Measurements from ENCODE around the gene SIMC1.
"Not testable (repeated sequence)": the region's sequence is repeated elsewhere in the genome, so short reads cannot be mapped to it uniquely, and the experiment has no call there.

The SIMC1 gene

GRCh38 chr5:176237971-176238644, at the start of gene SIMC1:
SIMC1 (plus strand) TSS chr5:176238424; CDS start chr5:176238509, 85 bp downstream.
- DNase-seq = not testable (repeated sequence)

DNA sequence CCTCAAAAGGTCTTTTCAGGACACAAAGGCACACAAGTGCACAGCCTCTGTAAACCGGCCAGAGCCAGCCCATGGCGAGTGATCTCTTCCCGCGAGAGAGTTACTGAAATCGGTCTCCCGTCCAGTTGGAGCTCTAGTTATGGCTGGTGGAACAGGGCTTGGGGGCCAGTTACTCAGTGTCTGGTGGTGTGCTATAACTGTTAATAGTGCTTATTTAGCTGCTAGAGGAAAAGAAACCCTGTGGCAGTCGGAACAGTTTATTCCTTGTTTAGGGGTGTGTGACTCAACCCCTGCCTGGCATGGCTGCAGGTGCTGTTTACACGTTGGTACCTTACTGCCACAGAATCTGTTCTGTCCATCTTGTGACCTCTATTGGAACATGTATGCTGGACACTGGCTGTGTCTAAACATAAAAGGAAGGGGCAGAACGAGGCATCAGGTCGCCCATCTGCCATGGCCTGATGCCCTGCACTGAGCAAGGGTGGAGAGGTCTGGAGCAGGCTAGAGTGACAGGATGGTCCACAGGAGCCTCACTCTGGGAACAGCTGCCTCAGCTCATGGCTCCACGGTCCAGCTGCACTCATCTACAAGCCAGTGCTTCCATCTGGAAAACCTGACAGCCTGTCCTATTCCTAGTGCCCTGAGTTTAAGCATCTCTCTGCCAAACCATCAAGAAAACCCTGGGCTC, 49.6 kb upstream of the SIMC1 start:
- no peak for DNase-seq

- no peak for DNase-seq
These were observed 48.4 kb upstream of the SIMC1 start for GRCh38 chr5:176189857-176190256.

DNA sequence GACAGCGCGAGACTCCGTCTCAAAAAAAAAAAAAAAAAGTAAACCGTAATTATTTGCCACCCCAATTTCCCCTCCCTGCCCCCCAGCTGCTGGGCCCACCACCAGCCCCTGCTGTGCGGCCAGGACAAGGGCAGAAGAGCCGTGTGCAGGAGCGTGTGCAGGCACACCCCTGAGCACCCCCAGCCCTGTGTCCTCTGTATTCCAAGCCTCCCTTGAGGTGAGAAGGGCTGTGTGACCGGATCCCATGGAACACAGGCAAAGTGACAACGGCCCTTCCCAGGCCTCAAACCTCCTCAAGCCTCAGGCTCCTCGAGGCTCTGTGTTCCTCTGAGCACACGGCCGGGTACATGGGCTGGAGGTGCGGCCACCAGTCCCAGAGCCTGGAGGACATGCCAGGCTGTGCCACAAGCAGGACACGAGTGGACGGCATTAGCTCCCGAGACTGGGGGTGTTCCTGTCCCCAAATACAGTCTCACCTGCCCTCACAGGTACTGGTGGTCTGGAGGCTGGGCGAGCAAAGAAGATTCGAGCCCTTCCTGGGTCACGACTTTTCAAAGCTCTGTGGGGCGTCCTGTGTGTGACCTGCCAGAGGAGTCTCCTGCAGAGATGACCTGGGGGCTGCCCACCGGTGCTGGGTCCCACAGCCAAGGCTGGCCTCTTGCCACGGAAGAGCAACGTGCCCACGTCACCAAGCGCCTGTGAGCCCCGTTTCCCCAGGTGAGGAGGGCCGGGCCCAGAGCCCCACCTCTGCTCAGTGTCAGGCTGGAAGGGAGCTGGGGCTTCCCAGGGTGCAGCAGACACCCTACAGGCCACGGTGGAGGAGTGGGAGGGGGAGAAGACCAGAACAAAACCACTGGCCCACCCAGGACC, 47.1 kb upstream of the SIMC1 start:
- DNase-seq = no peak

DNA sequence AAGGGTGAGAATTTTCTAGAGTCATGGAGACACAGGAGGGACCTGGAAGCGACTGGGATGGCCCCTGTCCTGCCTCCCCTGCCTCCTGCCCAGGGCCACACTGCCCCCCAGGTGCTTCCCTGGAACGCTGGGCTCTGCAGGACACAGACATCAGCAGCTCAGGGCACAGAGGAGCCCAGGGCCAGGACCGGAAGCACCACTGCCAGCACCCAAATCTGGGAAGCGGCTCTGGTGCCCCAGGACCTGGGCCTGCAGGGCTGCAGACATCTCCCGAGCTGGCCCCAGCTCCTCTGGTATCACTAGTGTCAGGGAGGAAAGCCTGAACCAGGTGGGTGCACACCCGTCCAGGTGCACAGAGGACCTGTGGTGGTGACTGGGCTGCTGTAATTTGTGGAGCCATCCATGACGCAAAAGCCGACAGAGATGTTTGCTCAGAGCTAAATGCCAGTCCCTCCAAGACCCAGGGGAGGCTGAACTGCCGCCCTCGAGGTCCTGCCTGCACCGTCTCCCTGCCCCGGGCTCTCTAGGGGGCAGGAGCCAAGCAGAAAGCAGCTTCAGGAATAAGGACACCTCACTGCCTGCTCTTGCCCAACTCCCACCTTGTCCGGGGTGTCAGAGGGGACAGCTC, 46.0 kb upstream of the SIMC1 start:
- DNase-seq = no peak

DNA sequence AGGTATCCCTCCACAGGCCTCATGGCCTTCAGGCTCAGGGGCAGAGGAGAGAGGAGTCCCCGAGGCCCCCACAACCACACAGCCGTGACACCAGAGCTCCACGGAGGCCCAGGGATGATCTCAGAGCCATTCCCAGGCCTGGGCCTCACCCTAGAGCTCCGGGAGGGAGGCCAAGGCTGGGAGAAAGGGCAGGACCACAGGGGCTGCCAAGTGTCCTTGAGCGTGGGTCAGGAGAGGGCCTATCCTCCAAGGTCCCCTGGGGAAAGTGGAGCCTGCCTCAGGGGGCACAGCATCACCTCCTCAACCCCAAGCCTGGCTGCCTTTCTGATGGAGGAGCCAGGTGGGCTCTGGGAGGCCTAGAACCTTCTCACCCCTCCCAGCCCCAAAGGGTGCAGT, 45.5 kb upstream of the SIMC1 start:
- DNase-seq = not testable (repeated sequence)

DNA sequence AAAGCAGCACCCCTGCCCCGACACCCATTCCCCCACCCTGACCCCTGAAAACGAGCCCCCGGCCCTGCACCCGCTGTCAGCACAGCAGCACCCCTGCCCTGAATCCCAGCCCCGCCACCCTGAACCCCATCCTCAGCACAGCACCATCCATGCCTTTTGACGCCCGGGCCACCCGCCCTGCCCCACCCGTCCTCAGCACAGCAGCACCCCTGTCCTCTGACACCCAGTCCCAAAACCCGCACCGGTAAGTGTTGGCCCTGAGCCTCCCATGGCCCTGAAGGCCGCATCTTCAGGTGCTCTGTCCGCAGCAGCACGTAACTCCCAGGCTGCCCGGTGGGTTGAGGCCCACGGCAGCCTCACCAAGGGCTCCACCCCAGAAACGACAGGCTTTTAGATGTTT, 44.6 kb upstream of the SIMC1 start:
- not testable (repeated sequence) for DNase-seq

DNA sequence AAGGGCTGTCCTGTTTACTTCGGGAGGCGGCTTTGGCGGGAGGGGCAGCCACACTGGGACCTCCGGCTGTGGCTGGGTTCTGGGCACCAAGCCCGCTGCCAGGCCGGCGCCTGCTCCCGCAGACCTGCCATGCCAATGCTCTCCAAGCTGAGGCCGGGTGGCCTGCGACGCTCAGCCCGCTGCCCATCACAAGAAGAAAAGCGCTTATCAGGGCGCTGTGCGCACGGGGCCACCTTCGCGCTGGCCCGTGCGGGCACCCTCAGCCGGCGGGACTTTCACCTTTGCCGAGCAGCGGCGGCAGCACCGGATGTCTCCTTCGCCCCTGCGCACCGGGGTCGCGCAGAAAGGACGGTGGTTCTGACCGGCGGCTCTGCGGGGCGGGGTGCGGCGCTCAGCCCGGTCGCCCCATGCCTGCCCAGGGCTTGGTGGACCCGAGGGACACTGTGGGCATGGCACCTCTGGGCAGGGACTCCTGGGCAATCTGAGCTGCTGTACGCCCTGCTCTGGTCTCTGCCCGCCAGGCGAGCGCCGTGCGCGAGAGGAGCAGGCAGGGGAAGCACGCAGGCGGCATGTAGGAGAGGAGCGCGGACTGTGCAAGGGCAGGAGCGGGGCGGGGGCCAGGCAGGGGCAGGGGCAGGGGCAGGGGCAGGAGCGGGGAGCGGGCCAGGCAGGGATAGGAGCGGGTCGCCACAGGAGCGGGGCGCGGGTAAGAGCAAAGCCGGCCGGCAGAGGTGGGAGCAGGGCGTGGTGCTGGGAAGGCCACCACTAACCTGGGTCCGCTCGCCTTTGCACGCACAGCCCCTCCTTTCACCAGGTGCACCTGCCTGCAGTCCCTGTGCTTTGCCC, 43.8 kb upstream of the SIMC1 start:
- DNase-seq = not testable (repeated sequence)

- not testable (repeated sequence) for DNase-seq
These were observed 43.2 kb upstream of the SIMC1 start for GRCh38 chr5:176195084-176195413.

DNA sequence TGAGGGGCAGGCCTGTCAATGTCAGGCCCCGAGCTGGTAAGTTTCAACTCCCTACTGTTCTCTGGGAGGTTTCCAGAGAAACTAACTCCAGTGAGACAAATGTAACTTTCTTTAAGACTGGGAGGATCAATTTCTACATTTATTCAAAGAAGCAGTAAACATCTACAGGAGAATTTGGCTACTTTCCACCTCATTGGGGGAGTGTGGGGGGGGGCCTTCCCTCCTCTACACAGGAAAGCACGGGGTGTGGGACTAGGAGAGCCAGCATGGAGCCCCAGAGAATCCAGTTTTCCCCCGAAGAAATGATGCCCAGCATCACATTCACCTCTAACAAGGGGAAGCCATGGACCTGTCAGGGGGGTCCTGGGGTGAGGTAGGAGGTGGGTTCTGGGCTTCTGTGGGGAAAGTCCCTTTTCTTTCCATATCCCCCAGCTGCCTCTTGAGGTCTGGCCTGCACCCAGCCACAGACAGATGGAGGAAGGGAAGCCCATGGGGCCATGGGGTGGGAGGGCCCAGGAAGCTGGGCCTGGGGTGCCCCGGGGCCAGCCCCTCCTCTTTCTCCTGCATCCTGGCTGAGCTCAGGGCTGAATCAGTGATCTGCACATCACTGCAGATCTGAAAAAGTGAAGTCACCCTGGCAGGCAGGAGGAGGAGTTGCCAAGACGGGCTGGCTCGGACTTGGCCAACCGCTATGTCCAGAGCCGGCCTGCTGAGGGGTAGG, 42.6 kb upstream of the SIMC1 start:
- DNase-seq = not testable (repeated sequence)

GRCh38 chr5:176196781-176197180, 41.4 kb upstream of the SIMC1 start:
- not testable (repeated sequence) for DNase-seq

DNA sequence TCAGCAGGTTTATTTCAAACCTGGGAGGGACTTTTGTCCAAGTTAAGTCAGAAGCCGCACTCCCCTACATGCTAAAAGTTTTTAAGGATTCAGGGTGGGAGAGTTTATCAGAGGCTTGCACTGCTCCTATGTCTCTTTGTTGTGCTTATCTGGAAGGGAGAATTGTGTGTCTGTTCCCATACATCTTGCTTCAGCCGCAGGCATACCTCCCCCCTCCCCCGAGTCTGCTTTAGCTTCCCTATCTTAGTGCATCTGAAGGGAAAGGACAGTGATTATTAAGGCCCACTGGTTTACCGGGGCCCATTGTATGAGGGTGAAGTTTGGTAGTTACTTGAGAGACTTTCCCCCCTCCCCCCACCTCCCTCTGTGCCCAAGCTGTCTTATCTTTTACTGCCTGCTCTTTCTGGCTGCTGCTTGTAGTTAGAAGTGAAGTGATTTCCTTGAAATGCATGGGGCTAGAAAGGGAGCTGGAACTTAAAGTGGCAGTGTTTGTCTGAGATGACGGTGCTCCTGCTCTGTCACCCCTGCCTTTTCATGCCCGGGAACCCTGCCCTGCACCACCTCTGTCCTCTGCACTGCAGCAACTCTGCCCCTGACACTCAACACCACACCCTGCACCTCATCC, 40.9 kb upstream of the SIMC1 start:
- not testable (repeated sequence) for DNase-seq

- DNase-seq = not testable (repeated sequence)
These were observed 39.9 kb upstream of the SIMC1 start for GRCh38 chr5:176198299-176198698.

GRCh38 chr5:176198991-176199733, 39.1 kb upstream of the SIMC1 start:
- not testable (repeated sequence) for DNase-seq

GRCh38 chr5:176199803-176200399, 38.3 kb upstream of the SIMC1 start:
- not testable (repeated sequence) for DNase-seq

DNA sequence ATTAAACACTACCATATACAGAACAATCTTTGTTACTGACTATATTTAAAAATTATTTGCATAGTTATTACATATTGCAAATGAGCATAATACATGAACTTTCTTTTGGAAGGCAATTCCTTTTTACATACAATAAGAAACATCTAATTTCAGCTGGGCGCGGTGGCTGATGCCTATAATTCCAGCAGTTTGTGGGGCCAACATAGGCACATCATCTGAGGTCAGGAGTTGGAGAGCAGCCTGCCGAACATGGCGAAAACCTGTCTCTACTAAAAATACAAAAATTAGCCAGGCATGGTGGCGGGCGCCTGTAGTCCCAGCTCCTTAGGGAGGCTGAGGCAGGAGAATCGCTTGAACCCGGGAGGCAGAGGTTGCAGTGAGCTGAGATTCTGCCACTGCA, 36.4 kb upstream of the SIMC1 start:
- no peak for DNase-seq

- DNase-seq = no peak
These were observed 35.1 kb upstream of the SIMC1 start for GRCh38 chr5:176203086-176203485.

- DNase-seq = not testable (repeated sequence)
These were observed 34.7 kb upstream of the SIMC1 start for GRCh38 chr5:176203535-176203934.

DNA sequence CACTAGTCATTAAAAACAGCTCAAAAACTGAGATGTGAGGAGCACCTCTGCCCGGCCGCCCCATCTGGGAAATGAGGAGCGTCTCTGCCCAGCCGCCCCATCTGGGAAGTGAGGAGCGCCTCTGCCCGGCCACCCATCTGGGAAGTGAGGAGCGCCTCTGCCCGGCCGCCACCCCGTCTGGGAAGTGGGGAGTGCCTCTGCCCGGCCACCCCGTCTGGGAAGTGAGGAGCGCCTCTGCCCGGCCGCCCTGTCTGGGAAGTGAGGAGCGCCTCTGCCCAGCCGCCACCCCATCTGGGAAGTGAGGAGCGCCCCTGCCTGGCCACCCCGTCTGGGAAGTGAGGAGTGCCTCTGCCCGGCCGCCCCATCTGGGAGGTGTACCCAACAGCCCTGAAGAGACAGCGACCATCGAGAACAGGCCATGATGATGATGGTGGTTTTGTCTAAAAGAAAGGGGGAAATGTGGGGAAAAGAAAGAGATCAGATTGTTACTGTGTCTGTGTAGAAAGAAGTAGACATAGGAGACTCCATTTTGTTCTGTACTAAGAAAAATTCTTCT, 23.7 kb upstream of the SIMC1 start:
- DNase-seq = not testable (repeated sequence)
